NCI-H526 (cell line): ENCODE data around the gene PFDN4.

Experiments
- DNase-seq, 2 experiments: peaks; one replicate each; lab custom pipeline; 2025; lab: John Stamatoyannopoulos, UW

PFDN4 gene

DNA sequence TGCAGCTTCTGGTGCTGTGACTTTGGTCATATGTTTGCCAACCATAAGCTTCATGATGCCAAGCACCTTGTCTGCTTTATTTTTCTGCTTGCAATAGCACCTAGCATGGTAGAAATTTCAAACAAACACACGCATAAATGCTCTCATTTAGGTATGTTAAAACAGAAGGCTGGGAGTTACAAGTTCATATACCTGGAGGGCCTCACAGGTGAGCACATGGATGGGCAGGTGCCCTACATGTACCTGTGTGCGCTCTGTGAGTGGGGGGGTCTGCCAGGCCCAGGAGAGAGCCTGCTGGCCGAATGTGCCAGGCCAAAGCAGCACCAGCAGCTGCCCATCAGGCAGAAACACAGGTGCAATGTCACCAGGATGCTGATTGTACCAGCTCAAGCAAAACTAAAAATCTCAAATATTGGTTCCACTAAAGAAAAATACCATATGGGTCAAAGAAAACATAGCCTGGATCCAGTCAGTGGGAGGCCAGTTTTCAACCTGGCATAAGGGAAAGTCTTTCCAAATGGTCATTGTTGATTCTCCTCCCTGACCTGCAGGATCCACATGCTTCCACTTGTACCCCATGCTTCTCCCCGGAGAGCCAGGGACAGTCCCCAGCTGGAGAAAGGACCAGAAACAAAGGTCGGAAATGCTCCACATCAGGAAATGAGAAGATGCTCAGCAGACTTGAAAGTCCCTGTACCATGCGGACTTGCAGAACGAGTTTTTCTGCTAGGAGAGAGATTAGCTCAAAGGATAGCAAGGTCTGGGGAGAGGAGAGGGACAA, 7.2 kb upstream of the PFDN4 start:
- DNase-seq, result peak; percentile 8 to 32

DNA sequence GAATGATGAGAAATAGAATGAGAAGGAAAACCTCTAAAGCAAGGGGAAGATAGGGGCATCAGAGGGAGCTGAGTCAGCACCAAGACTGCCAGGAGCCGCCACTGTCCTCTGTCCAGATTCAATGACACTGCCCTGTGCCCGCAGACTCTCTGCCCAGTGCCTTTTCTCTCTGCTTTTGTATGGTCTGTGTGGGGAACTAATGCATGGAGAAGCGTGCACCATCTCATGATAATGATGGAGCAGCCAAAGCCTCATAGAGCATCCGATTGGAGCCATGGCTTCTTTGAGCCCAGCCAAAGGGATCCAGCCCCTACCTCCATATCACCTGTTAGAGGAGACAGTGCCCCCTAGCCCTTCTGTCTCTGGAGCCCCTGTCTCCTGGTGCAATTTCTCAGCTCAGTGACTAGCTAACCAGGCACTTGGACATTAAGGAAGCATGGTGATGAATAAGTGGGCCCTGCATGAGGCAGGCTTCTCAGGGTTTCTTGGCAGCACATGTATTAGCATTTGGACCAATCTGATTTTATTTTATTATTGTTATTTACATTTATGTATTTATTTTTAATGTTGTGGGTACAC, 6.5 kb upstream of the PFDN4 start:
- no peak for DNase-seq

DNA sequence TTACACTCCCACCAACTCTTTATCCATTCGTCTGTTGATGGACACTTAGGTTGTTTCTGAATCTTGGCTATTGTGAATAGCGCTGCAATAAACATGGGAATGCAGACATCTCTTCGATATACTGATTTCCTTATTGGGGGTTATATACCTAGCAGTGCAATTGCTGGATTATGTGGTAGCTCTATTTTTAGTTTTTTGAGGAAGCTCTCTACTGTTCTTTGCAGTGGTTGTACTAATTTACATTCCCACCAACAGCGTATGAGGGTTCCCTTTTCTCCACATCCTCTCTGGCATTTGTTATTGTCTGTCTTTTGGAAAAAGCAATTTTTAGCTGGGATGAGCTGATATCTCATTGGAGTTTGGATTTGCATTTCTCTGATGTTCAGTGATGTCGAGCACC, 4.6 kb upstream of the PFDN4 start:
- DNase-seq, result no peak

- no peak for DNase-seq
Measured at GRCh38 chr20:54204063-54204462, 3.8 kb upstream of the PFDN4 start.

DNA sequence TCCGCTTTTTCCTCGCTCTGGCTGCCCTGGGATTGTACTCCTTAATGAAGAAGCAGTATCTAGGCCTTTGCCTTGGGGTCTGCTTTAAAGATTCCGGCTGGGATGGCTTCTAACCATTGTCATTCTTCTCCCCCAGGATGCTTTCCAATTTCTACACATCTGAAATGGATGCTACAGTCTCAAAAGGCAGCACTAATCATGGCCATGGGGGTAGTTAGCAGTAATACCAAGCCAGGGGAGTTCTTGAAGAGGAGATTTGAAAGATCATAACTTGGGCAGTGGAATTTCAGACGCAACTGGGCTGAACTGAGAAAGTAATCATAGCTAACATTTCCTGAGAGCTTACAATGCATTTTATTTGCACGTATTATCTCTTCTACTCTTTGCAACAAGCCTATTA, 3.4 kb upstream of the PFDN4 start:
- DNase-seq, result no peak

- DNase-seq, result no peak
Measured at GRCh38 chr20:54205450-54205849, 2.4 kb upstream of the PFDN4 start.

GRCh38 chr20:54207053-54207742, 689 bp upstream of the PFDN4 start:
- no peak for DNase-seq

DNA sequence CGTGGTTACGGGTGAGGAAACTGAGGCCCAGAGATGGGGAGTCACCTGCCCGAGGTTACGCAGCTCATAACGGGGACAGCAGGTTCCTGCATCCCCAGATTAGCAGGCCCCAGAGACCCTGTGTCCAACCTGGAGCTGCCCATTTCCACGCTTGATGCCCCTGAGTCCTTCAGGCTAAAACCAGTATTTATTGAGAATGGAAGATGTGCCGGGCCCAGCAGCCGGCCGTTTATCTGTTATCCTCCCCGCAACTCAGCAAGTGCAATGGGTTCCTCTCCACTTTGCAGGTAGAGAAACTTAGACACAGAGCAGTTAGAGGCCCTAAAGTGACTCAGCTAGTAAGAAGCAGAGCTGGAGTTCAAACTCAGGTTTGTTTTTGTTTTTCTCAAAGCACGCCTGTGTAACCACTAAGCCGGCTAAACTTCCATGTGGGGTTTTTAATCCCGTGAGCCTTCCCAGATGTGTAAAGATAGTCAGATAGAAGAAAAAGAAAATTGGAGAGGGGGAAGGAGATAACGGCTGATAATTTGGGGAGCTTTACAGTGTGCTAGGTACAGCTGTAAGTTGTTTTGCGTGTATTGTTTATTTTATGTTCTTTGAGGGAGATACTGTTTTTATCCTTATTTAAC, 775 bp downstream of the PFDN4 start:
- DNase-seq, result peak in 1 of 2 experiments; percentile 52

GRCh38 chr20:54209216-54209813, 1.4 kb downstream of the PFDN4 start:
- DNase-seq, result no peak

- no peak for DNase-seq
Measured at GRCh38 chr20:54212226-54212625, 4.3 kb downstream of the PFDN4 start.

DNA sequence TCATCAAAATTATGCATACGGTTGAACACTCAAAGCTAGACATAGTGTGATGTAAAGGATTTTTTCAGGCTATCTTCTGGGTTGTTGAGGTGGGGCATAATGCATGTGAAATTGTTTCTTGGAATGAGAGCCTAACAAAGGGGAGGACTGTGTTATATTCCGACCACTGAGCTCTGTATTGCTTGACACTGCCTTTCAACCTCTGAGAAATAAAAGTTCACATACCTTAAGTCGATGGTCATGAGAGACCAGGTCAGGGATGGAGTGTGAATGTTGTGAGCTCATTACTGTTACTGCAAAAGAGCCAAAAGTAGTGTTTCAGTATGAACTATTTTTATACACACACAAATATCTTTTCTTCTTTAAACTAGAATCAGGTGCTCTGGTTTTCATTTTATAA, 5.0 kb downstream of the PFDN4 start:
- no peak for DNase-seq

GRCh38 chr20:54214566-54214965, 6.7 kb downstream of the PFDN4 start:
- no peak for DNase-seq

DNA sequence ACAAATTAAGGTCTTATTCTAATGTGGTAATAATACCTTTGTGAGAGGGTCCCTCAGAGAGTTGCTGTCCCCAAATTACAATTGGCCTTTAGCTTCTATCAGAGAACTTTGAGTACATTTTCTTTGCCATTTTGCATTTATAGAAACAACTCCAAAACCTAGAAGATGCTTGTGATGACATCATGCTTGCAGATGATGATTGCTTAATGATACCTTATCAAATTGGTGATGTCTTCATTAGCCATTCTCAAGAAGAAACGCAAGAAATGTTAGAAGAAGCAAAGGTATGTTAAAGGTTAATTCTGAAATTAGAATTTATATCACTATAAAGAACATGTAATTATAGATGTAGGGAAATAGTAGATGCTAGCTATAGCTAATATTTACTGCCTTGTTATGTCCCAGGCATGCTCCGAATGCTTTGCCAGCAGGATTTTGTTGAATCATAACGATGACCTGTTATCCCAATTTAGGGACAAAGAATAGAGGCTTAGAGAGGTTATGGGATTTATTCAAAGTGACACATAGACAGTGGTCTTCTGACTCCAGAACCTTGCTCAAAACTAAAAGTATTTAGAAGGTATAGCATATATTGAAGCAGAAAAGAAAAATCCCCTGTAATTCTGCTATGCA, 7.4 kb downstream of the PFDN4 start:
- no peak for DNase-seq

GRCh38 chr20:54217762-54218161, 9.9 kb downstream of the PFDN4 start:
- no peak for DNase-seq

- DNase-seq, result no peak
Measured at GRCh38 chr20:54218470-54218869, 10.6 kb downstream of the PFDN4 start.

DNA sequence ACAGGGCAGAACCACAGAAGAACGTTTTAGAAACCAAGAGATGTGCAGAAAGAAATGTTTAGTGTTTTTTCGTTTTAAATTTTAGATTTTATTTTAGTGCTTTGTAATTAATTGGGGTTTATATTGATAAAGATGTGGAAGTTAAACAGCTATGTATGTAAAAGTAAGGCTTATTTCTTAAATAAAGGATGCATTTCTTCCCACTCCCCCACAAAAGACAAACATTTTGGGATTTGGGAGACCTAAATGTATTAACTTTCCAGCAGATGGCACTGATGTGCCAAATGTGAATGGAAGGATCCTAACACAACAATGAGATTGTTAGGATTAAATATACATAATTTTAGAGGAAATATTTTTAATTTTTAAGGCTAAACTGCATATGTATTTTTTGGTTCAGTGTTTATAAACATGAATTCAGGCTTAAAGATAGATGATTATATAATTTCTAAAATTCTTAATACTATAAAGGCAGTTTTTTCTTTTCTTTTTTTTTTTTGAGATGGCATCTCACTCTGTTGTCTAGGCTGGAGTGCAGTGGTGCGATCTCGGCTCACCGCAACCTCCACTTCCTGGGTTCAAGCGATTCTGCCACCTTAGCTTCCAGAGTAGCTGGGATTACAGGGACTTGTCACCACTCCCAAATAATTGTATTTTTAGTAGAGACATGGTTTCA, 12.0 kb downstream of the PFDN4 start:
- peak in 1 of 2 experiments; percentile 60 for DNase-seq

DNA sequence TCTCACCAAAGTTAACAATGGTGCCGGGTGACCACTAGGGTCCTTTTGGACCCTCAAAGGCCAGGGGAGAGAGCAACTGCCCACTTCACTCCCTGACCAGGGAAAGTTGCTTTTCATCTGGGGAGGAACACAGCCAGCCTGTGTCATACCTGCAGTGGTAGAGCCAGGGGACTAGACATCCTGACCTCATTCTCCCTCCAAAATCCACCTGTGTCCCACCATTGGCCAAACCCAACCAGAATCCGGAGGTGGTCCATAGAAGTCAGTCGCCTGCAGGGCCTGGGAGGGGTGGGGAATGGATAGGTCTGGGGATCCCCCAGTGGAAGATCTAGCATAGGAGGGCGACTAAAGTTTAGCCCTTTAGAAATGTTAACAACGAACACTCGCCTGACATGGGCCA, 12.8 kb downstream of the PFDN4 start:
- DNase-seq, result no peak

DNA sequence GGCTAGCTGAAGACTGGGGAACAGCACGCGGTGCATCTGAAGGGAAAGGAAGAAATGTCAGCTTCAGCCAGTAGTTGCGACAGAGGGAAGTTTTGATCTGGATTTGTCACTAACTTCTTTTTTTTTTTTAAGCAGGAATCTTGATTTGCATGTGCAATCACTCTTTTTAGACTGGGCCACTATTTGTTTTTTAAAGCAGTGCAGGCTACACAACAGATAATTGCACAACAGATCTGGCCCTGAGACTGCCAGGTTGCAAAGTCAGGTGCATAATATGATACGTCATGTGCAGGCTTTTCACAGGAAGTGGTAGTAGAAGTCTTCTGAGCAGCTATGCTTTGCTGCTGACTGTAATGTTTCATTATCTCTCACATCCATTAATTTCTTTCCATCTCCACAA, 13.5 kb downstream of the PFDN4 start:
- DNase-seq, result no peak

- DNase-seq, result no peak
Measured at GRCh38 chr20:54221996-54222890, 14.4 kb downstream of the PFDN4 start.

DNA sequence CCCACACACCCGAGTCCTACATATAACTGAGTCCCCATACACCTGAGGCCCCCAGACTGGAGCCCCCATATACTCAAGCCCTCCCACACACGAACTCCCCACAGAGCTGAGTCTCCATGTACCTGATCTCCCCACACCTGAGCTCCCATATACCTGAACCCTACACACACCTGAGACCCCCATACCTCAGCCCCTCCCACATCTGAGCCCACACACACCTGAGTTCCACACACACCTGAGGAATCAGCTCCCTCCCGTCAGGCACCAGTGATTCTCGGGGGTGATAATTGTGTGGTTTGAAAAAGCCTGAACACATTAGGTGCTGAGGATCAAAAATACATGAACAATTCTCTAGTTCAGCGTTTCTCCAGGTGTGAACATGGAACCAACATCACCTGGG, 15.4 kb downstream of the PFDN4 start:
- no peak for DNase-seq
